ENCODE data around the gene PDE2A. TPM values are rescaled to one million over a fixed set of nuclear protein-coding genes. Genes with fewer than 3 reads are reported as not detected.

PDE2A gene
- polyA plus RNA-seq, 3 donors, result 0.18 to 1.7 (median 0.53) TPM

- Histone ChIP-seq H3K36me3 (replicated peaks in 1 of 2; ENCODE audit: control insufficient read depth in 1 of 2, insufficient read depth in 2 of 2, low read length in 2 of 2) (no peaks in the 10 kb centered on the region), H3K27me3 (ENCODE audit: control insufficient read depth in 2 of 2, insufficient read depth in 2 of 2, low read length in 2 of 2) (no peaks in the 10 kb centered on the region), H3K4me2 (replicated peaks; ENCODE audit: extremely low read depth, low read length, poor library complexity, severe bottlenecking) (no peak overlapping the region), H2AFZ (ENCODE audit: insufficient read depth, low read depth, low read length, poor library complexity, severe bottlenecking) (no peak overlapping the region), H3K9me3 (replicated peaks in 1 of 2; ENCODE audit: control insufficient read depth in 1 of 2, insufficient read depth in 1 of 2, low read length in 2 of 2) (no peaks in the 10 kb centered on the region), H3K9ac (ENCODE audit: insufficient read depth, low read length, poor library complexity, severe bottlenecking) (no peak overlapping the region), H3K4me3 (replicated peaks in 1 of 3; ENCODE audit: low read depth in 2 of 3, low read length in 3 of 3) (no peak overlapping the region), H3K27ac (ENCODE audit: low read depth in 1 of 2, low read length in 2 of 2) (no peak overlapping the region), H3K79me2 (ENCODE audit: insufficient read depth, low read length) (no peaks in the 10 kb centered on the region), H3K4me1 (ENCODE audit: control insufficient read depth in 1 of 2, insufficient read depth in 2 of 2, low read length in 2 of 2) (peaks cover under 1 to 7% of the 10 kb centered on the region in 2 donors), H4K20me1 (ENCODE audit: insufficient read depth, low read length) (no peaks in the 10 kb centered on the region)
- 94% methylated on average over 9 of the region's 14 CpGs for WGBS (ENCODE audit: insufficient coverage)
- intact Hi-C loops (cut with micrococcal nuclease), result loop anchor here (2.0 to 5.0 kb wide), 2 partner anchors 93 to 103 kb away; no protein-coding TSS in a partner anchor
- Mint-ChIP-seq H3K9me3 (peaks cover 0 to 6% (median 0%) of the 10 kb centered on the region in 7 donors), H3K36me3 (peaks cover 0 to 2% of the 10 kb centered on the region in 2 donors), H3K4me1 (peaks cover 18% of the 10 kb centered on the region), H3K27me3 (ENCODE audit: low read depth in 3 of 3) (peaks cover 12 to 22% (median 20%) of the 10 kb centered on the region in 3 donors), H3K4me3 (no peak overlapping the region), H3K27ac (peak overlapping the region in 2 of 7 donors; percentile 48 to 79)
- peak in 1 of 3 donors; percentile 3 for DNase-seq
- no peak for TF ChIP-seq CTCF (IDR thresholded peaks at IDR 0.05)
Measured at GRCh38 chr11:72575533-72576242, 98.5 kb downstream of the PDE2A start.

GRCh38 chr11:72574548-72575460, 99.4 kb downstream of the PDE2A start:
- Mint-ChIP-seq H3K9me3 (peaks cover 0 to 6% (median 0%) of the 10 kb centered on the region in 7 donors), H3K4me1 (peaks cover 26% of the 10 kb centered on the region), H3K4me3 (no peak overlapping the region), H3K36me3 (peaks cover 0 to 2% of the 10 kb centered on the region in 2 donors), H3K27ac (peak overlapping the region in 4 of 7 donors; percentile 28 to 48 (median 44)), H3K27me3 (ENCODE audit: low read depth in 3 of 3) (peaks cover 8 to 18% (median 15%) of the 10 kb centered on the region in 3 donors)
- Histone ChIP-seq H3K9me3 (replicated peaks in 1 of 2; ENCODE audit: control insufficient read depth in 1 of 2, insufficient read depth in 1 of 2, low read length in 2 of 2) (no peaks in the 10 kb centered on the region), H3K36me3 (replicated peaks in 1 of 2; ENCODE audit: control insufficient read depth in 1 of 2, insufficient read depth in 2 of 2, low read length in 2 of 2) (no peaks in the 10 kb centered on the region), H3K4me1 (ENCODE audit: control insufficient read depth in 1 of 2, insufficient read depth in 2 of 2, low read length in 2 of 2) (peaks cover 10 to 16% of the 10 kb centered on the region in 2 donors), H3K4me3 (replicated peaks in 1 of 3; ENCODE audit: low read depth in 2 of 3, low read length in 3 of 3) (no peak overlapping the region), H4K20me1 (ENCODE audit: insufficient read depth, low read length) (no peaks in the 10 kb centered on the region), H3K4me2 (replicated peaks; ENCODE audit: extremely low read depth, low read length, poor library complexity, severe bottlenecking) (no peak overlapping the region), H3K27ac (ENCODE audit: low read depth in 1 of 2, low read length in 2 of 2) (no peak overlapping the region), H3K9ac (ENCODE audit: insufficient read depth, low read length, poor library complexity, severe bottlenecking) (no peak overlapping the region), H3K79me2 (ENCODE audit: insufficient read depth, low read length) (no peaks in the 10 kb centered on the region), H3K27me3 (ENCODE audit: control insufficient read depth in 2 of 2, insufficient read depth in 2 of 2, low read length in 2 of 2) (no peaks in the 10 kb centered on the region), H2AFZ (ENCODE audit: insufficient read depth, low read depth, low read length, poor library complexity, severe bottlenecking) (no peak overlapping the region)
- intact Hi-C loops (cut with micrococcal nuclease), result loop anchor here (2.0 to 5.0 kb wide), 2 partner anchors 92 to 103 kb away; no protein-coding TSS in a partner anchor
- TF ChIP-seq CTCF (IDR thresholded peaks at IDR 0.05), result no peak
- DNase-seq, result peak in 1 of 3 donors; percentile 5
- WGBS (ENCODE audit: insufficient coverage), result 98% methylated on average over 6 of the region's 8 CpGs
